Measurements from ENCODE around the gene SP1.

DNA sequence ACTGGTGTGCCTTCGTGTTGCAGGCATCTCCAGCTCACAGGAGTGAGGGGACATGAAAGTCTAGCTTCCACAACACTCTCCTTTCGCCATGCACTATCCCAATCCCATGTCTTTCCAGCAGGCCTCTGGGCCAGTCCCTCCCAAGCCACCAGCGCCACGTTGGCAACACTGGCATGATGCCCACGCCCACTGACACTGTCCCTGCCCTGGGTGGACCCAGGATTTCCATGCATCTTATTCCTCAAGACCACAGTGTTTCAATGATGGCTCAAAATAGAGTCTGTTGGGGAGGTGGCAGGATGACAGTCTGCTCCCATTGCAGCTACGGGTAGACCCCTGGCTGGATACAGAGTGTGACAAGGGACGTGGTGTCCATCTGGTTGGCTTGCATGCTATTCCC lies 46.1 kb upstream of the SP1 start:
- TF ChIP-seq, protein P1, sequence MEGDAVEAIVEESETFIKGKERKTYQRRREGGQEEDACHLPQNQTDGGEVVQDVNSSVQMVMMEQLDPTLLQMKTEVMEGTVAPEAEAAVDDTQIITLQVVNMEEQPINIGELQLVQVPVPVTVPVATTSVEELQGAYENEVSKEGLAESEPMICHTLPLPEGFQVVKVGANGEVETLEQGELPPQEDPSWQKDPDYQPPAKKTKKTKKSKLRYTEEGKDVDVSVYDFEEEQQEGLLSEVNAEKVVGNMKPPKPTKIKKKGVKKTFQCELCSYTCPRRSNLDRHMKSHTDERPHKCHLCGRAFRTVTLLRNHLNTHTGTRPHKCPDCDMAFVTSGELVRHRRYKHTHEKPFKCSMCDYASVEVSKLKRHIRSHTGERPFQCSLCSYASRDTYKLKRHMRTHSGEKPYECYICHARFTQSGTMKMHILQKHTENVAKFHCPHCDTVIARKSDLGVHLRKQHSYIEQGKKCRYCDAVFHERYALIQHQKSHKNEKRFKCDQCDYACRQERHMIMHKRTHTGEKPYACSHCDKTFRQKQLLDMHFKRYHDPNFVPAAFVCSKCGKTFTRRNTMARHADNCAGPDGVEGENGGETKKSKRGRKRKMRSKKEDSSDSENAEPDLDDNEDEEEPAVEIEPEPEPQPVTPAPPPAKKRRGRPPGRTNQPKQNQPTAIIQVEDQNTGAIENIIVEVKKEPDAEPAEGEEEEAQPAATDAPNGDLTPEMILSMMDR (IDR thresholded peaks at IDR 0.05; ENCODE audit: poor library complexity, severe bottlenecking), result no peak
- TF ChIP-seq, protein P2, sequence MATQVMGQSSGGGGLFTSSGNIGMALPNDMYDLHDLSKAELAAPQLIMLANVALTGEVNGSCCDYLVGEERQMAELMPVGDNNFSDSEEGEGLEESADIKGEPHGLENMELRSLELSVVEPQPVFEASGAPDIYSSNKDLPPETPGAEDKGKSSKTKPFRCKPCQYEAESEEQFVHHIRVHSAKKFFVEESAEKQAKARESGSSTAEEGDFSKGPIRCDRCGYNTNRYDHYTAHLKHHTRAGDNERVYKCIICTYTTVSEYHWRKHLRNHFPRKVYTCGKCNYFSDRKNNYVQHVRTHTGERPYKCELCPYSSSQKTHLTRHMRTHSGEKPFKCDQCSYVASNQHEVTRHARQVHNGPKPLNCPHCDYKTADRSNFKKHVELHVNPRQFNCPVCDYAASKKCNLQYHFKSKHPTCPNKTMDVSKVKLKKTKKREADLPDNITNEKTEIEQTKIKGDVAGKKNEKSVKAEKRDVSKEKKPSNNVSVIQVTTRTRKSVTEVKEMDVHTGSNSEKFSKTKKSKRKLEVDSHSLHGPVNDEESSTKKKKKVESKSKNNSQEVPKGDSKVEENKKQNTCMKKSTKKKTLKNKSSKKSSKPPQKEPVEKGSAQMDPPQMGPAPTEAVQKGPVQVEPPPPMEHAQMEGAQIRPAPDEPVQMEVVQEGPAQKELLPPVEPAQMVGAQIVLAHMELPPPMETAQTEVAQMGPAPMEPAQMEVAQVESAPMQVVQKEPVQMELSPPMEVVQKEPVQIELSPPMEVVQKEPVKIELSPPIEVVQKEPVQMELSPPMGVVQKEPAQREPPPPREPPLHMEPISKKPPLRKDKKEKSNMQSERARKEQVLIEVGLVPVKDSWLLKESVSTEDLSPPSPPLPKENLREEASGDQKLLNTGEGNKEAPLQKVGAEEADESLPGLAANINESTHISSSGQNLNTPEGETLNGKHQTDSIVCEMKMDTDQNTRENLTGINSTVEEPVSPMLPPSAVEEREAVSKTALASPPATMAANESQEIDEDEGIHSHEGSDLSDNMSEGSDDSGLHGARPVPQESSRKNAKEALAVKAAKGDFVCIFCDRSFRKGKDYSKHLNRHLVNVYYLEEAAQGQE (IDR thresholded peaks at IDR 0.05; ENCODE audit: borderline replicate concordance), result no peak
- no peak for TF ChIP-seq EZH2 (IDR thresholded peaks at IDR 0.05; ENCODE audit: borderline replicate concordance, insufficient read depth, low read length, poor library complexity, severe bottlenecking)
- no peak for TF ChIP-seq TAF1 (IDR thresholded peaks at IDR 0.05; ENCODE audit: low read depth)
- TF ChIP-seq SMC3 (conservative IDR thresholded peaks at IDR 0.05; ENCODE audit: poor library complexity), result no peak

All from neural cell (in vitro differentiated cells).